ENCODE results near the gene TBC1D22A.

DNA sequence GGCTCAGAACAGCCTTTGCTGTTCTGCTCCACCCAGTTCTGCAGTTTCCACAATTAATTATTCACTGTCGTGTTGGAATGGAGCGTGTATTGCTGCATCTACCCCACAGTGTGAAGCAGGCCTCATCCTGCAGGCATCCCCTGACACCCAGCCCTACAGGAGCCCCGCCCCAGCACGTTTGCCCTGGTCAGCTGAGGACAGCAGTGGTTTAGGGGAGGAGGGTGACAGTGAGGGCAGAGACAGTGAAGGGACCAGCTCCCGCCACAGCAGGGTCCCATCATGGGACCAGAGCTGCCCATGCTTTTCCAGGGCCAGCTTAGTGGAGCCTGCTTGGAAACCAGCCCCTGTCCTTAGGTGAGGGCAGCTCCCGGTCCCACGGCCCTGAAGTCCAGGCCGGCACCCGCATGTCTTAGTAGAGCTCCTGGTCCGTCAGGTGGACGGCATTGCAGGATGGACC is 273.0 kb downstream of the TBC1D22A start:
- no peak for TF ChIP-seq POLR2A (IDR thresholded peaks at IDR 0.05)
- TF ChIP-seq, protein P1, sequence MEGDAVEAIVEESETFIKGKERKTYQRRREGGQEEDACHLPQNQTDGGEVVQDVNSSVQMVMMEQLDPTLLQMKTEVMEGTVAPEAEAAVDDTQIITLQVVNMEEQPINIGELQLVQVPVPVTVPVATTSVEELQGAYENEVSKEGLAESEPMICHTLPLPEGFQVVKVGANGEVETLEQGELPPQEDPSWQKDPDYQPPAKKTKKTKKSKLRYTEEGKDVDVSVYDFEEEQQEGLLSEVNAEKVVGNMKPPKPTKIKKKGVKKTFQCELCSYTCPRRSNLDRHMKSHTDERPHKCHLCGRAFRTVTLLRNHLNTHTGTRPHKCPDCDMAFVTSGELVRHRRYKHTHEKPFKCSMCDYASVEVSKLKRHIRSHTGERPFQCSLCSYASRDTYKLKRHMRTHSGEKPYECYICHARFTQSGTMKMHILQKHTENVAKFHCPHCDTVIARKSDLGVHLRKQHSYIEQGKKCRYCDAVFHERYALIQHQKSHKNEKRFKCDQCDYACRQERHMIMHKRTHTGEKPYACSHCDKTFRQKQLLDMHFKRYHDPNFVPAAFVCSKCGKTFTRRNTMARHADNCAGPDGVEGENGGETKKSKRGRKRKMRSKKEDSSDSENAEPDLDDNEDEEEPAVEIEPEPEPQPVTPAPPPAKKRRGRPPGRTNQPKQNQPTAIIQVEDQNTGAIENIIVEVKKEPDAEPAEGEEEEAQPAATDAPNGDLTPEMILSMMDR (IDR thresholded peaks at IDR 0.05) = no peak
